KMS-11 (cell line): ENCODE data around the gene AKR1C2.
"Not testable (repeated sequence)": the region's sequence is repeated elsewhere in the genome, so short reads cannot be mapped to it uniquely, and the experiment has no call there.

Experiments
- H2AFZ ChIP-seq: fragments of 200-600 bp; sonication (generic); 2 replicates; pipeline ENCODE4 v1.6.1; 2016; ENCODE audit warnings: antibody characterized with exemption, mixed run types, low read depth
- H3K27ac ChIP-seq: fragments of 200-600 bp; sonication (generic); 2 replicates; pipeline ENCODE4 v1.6.1; 2016; ENCODE audit warnings: mild to moderate bottlenecking, mixed run types
- H3K27me3 ChIP-seq: fragments of 200-600 bp; sonication (generic); 2 replicates; pipeline ENCODE4 v1.6.1; 2017; ENCODE audit warnings: mild to moderate bottlenecking, low read depth, mixed run types, moderate library complexity; ENCODE audit not compliant: insufficient read depth
- H3K36me3 ChIP-seq: fragments of 200-600 bp; sonication (generic); 2 replicates; pipeline ENCODE4 v1.6.1; 2017; ENCODE audit warnings: mild to moderate bottlenecking, mixed run types; ENCODE audit not compliant: insufficient read depth
- H3K4me1 ChIP-seq: fragments of 200-600 bp; sonication (generic); 2 replicates; pipeline ENCODE4 v1.6.1; 2016; ENCODE audit warnings: mild to moderate bottlenecking, low read depth, mixed run types; ENCODE audit not compliant: poor library complexity, severe bottlenecking
- H3K4me2 ChIP-seq: fragments of 200-600 bp; sonication (generic); 2 replicates; pipeline ENCODE4 v1.7.0; 2016; ENCODE audit warnings: mild to moderate bottlenecking, mixed run types
- H3K4me3 ChIP-seq: fragments of 200-600 bp; sonication (generic); IDR thresholded peaks from 2 replicates; pipeline ENCODE4 v1.6.1; 2017; ENCODE audit warnings: low read depth, low read length, mixed read lengths; ENCODE audit not compliant: insufficient read depth
- H3K79me2 ChIP-seq: fragments of 200-600 bp; sonication (generic); 2 replicates; pipeline ENCODE4 v1.6.1; 2016; ENCODE audit warnings: low read depth, mixed run types; ENCODE audit not compliant: insufficient read depth
- H3K9ac ChIP-seq: fragments of 200-600 bp; sonication (generic); 2 replicates; pipeline ENCODE4 v1.6.1; 2016; ENCODE audit warnings: mild to moderate bottlenecking, mixed run types
- H4K20me1 ChIP-seq: fragments of 200-600 bp; sonication (generic); 2 replicates; pipeline ENCODE4 v1.6.1; 2016; ENCODE audit warnings: mild to moderate bottlenecking, mixed run types; ENCODE audit not compliant: insufficient read depth
- TF ChIP-seq, protein P1 (sequence below): fragments of 200-600 bp; sonication (generic); conservative IDR thresholded peaks from 2 replicates; pipeline ENCODE4 v1.6.1; 2017; ENCODE audit warnings: low read depth, mild to moderate bottlenecking, antibody characterized with exemption, low read length, moderate library complexity, mixed read lengths

AKR1C2 gene

DNA sequence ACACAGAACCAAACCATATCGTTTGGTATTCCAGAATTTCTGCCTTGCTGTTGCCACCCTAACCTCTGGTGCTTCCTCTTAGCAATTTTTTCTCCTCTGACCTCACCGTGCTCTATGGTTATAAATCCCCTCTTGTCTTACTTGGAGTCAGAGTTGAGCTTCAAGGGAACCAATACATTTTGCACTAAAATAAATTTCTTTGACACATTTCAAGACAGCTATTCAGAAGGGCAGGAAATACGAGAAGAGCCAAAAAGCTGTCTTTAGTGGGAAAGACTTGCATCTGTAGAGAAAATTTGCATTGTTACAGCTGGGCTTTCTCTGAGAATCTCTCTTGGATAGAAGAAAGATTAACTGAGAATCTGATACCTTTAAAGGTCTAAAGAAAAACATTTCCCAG, 14.5 kb upstream of the AKR1C2 start:
- H3K27me3 ChIP-seq: no peaks in the 10 kb centered on the region
- peaks cover 4% of the 10 kb centered on the region for H3K4me1 ChIP-seq
- no peak overlapping the region for H3K27ac ChIP-seq
- no peaks in the 10 kb centered on the region for H3K36me3 ChIP-seq
- TF ChIP-seq, protein P1, sequence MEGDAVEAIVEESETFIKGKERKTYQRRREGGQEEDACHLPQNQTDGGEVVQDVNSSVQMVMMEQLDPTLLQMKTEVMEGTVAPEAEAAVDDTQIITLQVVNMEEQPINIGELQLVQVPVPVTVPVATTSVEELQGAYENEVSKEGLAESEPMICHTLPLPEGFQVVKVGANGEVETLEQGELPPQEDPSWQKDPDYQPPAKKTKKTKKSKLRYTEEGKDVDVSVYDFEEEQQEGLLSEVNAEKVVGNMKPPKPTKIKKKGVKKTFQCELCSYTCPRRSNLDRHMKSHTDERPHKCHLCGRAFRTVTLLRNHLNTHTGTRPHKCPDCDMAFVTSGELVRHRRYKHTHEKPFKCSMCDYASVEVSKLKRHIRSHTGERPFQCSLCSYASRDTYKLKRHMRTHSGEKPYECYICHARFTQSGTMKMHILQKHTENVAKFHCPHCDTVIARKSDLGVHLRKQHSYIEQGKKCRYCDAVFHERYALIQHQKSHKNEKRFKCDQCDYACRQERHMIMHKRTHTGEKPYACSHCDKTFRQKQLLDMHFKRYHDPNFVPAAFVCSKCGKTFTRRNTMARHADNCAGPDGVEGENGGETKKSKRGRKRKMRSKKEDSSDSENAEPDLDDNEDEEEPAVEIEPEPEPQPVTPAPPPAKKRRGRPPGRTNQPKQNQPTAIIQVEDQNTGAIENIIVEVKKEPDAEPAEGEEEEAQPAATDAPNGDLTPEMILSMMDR: no peak
- H3K79me2 ChIP-seq: no peaks in the 10 kb centered on the region
- H4K20me1 ChIP-seq: no peaks in the 10 kb centered on the region
- no peak overlapping the region for H3K4me2 ChIP-seq
- H3K4me3 ChIP-seq: no peak overlapping the region
- H3K9ac ChIP-seq: no peak overlapping the region
- H2AFZ ChIP-seq: no peak overlapping the region

DNA sequence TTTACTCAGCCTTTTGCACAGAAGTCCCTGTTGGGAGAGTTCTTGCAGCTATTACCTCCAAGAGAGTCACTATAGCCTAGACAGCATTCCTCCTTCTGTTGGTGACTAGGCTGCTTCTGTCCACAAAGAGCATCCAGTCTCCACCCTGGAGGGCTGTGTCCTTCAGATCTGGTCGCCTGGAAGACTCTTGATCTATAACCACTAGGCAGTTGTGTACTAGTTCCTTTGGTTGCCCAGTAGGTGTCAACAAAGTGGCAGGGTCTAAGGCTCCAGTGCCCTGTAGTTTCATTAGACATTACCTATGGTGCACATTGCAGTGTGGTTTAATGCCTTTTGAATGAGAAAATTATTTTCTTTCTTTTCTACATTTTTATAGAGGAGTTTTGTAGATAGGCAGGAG, 11.3 kb upstream of the AKR1C2 start:
- Histone ChIP-seq H3K27me3 (no peaks in the 10 kb centered on the region), H4K20me1 (no peaks in the 10 kb centered on the region), H3K27ac (no peak overlapping the region), H3K4me3 (no peak overlapping the region), H3K79me2 (no peaks in the 10 kb centered on the region), H2AFZ (no peak overlapping the region), H3K36me3 (no peaks in the 10 kb centered on the region), H3K9ac (no peak overlapping the region), H3K4me1 (no peaks in the 10 kb centered on the region), H3K4me2 (no peak overlapping the region)
- TF ChIP-seq, protein P1: no peak

DNA sequence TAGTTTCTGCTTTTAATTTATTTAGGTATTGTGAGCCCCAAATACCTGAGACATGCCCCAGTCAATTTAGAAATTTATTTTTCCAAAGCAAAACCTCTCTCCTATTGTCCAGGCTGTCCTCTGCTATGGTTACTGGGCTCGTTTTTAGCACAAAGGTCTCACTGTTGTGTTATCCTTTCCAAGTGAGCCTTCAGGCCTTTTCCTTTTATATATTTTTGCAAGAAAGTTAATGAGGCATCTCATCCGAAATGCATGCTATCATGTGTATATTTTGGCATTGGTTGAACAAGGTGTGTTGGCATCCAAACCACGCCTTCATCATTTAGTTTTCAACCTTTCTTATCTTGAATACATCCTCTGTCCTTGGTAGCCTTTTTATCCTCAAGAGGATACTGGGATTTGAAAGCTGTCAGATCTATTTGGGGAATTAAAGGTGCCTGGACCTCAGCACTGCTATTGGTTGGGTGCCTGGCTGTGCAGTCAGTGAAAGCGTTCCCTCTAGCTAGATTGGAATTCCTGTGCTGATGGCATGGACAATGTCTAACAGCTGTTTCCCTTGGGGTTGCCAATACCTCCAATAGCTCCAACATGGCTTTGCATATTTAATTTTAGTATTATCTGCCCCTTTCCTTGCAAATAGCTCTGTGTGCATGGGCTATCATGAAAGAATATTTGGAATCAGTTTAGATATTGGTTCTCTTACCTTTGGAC, 10.7 kb upstream of the AKR1C2 start:
- H3K27me3 ChIP-seq, H3K4me3 ChIP-seq, H3K4me1 ChIP-seq, H3K27ac ChIP-seq, H3K9ac ChIP-seq, H3K4me2 ChIP-seq, H3K79me2 ChIP-seq, H4K20me1 ChIP-seq, H3K36me3 ChIP-seq, H2AFZ ChIP-seq: not testable (repeated sequence)

DNA sequence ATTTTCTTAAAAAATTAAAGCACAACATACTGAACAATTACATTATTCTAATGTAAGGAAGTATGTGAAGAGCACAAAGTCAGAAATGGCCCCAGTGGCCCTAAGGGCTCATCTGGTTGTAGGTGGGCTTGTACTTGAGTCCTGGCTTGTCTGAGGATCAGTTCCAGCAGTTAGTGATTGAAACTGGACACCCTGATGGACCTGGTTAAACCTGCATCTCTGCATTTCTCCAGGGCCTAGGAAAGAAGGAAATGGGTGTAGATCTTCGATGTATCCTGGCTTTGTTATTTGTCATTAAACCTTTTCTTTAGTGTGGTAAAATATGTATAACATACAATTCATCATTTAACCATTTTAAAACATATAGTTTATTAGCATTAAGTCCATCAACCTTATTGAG, 9.7 kb upstream of the AKR1C2 start:
- Histone ChIP-seq H4K20me1 (no peaks in the 10 kb centered on the region), H3K9ac (no peak overlapping the region), H3K4me2 (no peak overlapping the region), H3K36me3 (no peaks in the 10 kb centered on the region), H3K27ac (no peak overlapping the region), H3K27me3 (no peaks in the 10 kb centered on the region), H3K4me1 (no peaks in the 10 kb centered on the region), H3K79me2 (no peaks in the 10 kb centered on the region), H3K4me3 (no peak overlapping the region), H2AFZ (no peak overlapping the region)
- TF ChIP-seq, protein P1: no peak

DNA sequence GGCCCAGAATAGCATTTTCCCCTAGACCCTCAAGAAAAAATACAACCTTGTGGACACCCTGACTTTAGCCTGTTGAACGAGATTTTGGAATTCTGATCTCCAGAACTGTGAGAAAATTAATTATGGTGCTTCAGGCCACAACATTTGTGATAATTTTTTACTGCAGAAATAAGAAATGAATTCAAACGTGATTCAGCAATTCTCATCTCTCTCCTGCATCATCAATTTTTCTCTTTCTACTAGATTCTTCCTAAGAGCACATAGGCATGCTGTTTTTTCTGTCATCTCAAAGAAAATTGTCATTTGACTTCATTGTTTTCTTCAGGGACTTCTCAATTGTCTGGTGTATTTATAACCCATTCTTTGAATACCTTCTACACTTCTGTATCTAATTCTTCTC, 8.9 kb upstream of the AKR1C2 start:
- no peaks in the 10 kb centered on the region for H3K79me2 ChIP-seq
- no peak overlapping the region for H3K9ac ChIP-seq
- no peaks in the 10 kb centered on the region for H3K36me3 ChIP-seq
- H3K4me2 ChIP-seq: no peak overlapping the region
- no peak overlapping the region for H2AFZ ChIP-seq
- no peak overlapping the region for H3K27ac ChIP-seq
- H3K27me3 ChIP-seq: no peaks in the 10 kb centered on the region
- H3K4me1 ChIP-seq: no peaks in the 10 kb centered on the region
- no peaks in the 10 kb centered on the region for H4K20me1 ChIP-seq
- TF ChIP-seq, protein P1: no peak
- H3K4me3 ChIP-seq: no peak overlapping the region

DNA sequence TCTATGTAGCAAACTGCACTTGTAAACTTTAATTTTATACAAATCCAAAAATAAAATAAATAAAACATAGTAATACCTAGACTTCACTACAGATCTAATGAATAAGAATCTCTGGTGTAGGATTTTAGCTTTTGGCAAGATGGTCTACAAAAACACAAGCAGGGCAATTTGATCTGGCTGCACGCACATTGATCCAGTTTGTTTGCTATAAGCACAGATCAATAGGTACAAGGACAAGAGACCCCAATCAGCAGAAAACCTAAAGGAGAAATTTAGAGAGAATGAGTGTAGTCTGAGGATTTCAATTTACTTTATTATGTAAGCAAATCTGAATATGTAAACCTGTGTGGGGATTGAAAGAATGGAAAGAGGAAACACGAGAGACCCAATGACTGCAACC, 7.7 kb upstream of the AKR1C2 start:
- H3K9ac ChIP-seq, H3K4me2 ChIP-seq, H3K79me2 ChIP-seq, H3K36me3 ChIP-seq, H3K4me1 ChIP-seq, H2AFZ ChIP-seq, H3K27me3 ChIP-seq, H3K4me3 ChIP-seq, H3K27ac ChIP-seq, H4K20me1 ChIP-seq: not testable (repeated sequence)

DNA sequence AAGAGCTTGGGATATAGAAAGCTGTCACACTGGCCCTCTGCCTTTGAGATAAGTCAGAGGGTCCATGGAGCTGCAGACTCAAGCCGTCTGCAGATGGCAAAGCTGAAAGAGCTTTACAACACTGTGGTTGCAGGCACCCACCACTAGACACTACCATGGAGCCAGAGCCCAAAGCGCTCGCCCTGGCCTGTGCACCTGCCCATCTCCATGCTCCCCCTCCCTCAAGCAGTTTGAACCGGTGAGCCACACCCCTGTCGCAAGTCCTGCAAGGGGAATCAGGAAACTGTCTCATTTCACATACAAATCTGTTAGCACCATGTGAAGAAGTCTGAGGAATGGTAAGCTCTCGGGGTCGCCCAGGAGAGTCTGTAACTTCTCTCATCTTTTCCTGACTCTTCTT, 6.4 kb upstream of the AKR1C2 start:
- not testable (repeated sequence) for H3K79me2 ChIP-seq, H3K9ac ChIP-seq, H3K4me2 ChIP-seq, H3K4me1 ChIP-seq, H3K27me3 ChIP-seq, H3K36me3 ChIP-seq, H3K27ac ChIP-seq, H4K20me1 ChIP-seq, H3K4me3 ChIP-seq, H2AFZ ChIP-seq
